ENCODE results near the gene SMIM33. TPM values are rescaled to one million over a fixed set of nuclear protein-coding genes. Genes with fewer than 3 reads are reported as not detected.

SMIM33 gene
- total RNA-seq, 1 experiment from 2014 or later, result not detected

DNA sequence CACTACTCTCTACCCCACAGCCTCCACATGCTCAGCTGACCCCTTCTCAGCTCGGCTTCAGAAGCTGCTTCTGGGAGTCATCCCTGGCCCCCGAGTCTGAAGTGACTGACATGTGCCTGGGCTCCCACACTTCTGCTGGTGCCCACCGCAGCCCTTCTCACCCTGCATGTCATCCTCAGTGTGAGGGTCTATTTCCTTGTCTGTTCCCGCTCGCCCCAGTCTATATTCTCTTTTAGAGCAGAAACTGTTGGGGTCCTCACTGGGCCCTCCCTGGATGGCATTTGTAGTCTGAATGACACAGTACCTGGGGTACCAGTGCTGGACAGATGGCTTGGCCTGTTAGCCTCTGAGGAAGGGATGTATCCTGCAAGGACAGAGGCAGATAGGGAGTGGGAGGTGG lies 13.6 kb upstream of the SMIM33 start:
- Histone ChIP-seq H3K14ac (ENCODE audit: insufficient read depth, low read length) (no peak overlapping the region), H3T11ph (ENCODE audit: low read length) (no peak overlapping the region), H3K18ac (ENCODE audit: insufficient read length, low read depth, low read length) (no peak overlapping the region), H3K4ac (ENCODE audit: low read depth, low read length) (no peak overlapping the region), H4K20me1 (ENCODE audit: control insufficient read depth, insufficient read depth, insufficient read length) (no peaks in the 10 kb centered on the region), H4K91ac (ENCODE audit: insufficient read length, low read depth, low read length) (no peak overlapping the region), H2BK20ac (ENCODE audit: low read depth, low read length, poor library complexity, severe bottlenecking) (no peak overlapping the region), H2BK12ac (ENCODE audit: insufficient read length, low read depth, low read length) (no peak overlapping the region), H2AFZ (ENCODE audit: low read length) (no peak overlapping the region), H3K23me2 (ENCODE audit: insufficient read length, low read depth, low read length, poor library complexity, severe bottlenecking) (no peaks in the 10 kb centered on the region), H4K8ac (replicated peaks; ENCODE audit: insufficient read length, low read depth, low read length) (no peak overlapping the region), H3K27ac (ENCODE audit: insufficient read length, low read depth, low read length) (no peak overlapping the region), H2BK5ac (ENCODE audit: insufficient read length, low read length) (no peak overlapping the region), H3K79me1 (ENCODE audit: insufficient read depth, low read depth, low read length, poor library complexity, severe bottlenecking) (no peaks in the 10 kb centered on the region), H3K23ac (ENCODE audit: insufficient read length, low read depth, low read length) (no peak overlapping the region), H2BK15ac (ENCODE audit: low read depth, low read length) (no peak overlapping the region), H3K4me1 (ENCODE audit: insufficient read depth, low read length) (peaks cover 14% of the 10 kb centered on the region; the same call in 1 of the 2 replicates), H2AK5ac (ENCODE audit: insufficient read length, low read length) (no peak overlapping the region), H4K5ac (ENCODE audit: insufficient read length, low read depth, low read length) (no peak overlapping the region), H3K9me3 (ENCODE audit: control insufficient read depth, low read depth, low read length) (no peaks in the 10 kb centered on the region), H3K27me3 (ENCODE audit: insufficient read depth, low read length) (no peaks in the 10 kb centered on the region), H2BK120ac (ENCODE audit: low read depth, low read length, poor library complexity, severe bottlenecking) (no peak overlapping the region), H3K9ac (ENCODE audit: extremely low read depth, insufficient read length, low read length) (no peak overlapping the region), H3K4me2 (ENCODE audit: insufficient read depth, insufficient read length, low read length) (no peak overlapping the region), H3K56ac (ENCODE audit: insufficient read length, low read depth, low read length) (no peak overlapping the region), H3K79me2 (ENCODE audit: insufficient read depth, low read length) (no peaks in the 10 kb centered on the region)
- WGBS (ENCODE audit: extremely low coverage, insufficient read length, low lambda C conversion rate), result no CpG with 5 or more reads among the region's 5 CpGs
- H3K4me1 Mint-ChIP-seq, result peaks cover 20 to 23% of the 10 kb centered on the region in 2 experiments
- H3K27me3 Mint-ChIP-seq (ENCODE audit: low read depth), result no peaks in the 10 kb centered on the region; the same call in 1 of the 2 replicates
- H3K4me3 Mint-ChIP-seq, result no peak overlapping the region
- DNase-seq, result no peak
- H3K36me3 Mint-ChIP-seq (ENCODE audit: insufficient read depth in 1 of 3, low read depth in 3 of 3), result no peaks in the 10 kb centered on the region
- H3K9me3 Mint-ChIP-seq, result no peaks in the 10 kb centered on the region; a peak in 1 of 5 replicates
- peak overlapping the region in 2 of 3 experiments; percentile 8 to 64; a peak in 2 of 7 replicates for H3K27ac Mint-ChIP-seq
- TF ChIP-seq, protein P1, sequence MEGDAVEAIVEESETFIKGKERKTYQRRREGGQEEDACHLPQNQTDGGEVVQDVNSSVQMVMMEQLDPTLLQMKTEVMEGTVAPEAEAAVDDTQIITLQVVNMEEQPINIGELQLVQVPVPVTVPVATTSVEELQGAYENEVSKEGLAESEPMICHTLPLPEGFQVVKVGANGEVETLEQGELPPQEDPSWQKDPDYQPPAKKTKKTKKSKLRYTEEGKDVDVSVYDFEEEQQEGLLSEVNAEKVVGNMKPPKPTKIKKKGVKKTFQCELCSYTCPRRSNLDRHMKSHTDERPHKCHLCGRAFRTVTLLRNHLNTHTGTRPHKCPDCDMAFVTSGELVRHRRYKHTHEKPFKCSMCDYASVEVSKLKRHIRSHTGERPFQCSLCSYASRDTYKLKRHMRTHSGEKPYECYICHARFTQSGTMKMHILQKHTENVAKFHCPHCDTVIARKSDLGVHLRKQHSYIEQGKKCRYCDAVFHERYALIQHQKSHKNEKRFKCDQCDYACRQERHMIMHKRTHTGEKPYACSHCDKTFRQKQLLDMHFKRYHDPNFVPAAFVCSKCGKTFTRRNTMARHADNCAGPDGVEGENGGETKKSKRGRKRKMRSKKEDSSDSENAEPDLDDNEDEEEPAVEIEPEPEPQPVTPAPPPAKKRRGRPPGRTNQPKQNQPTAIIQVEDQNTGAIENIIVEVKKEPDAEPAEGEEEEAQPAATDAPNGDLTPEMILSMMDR (conservative IDR thresholded peaks at IDR 0.05), result no peak
